SK-N-SH treated with all-trans-retinoic acid at 6 μM for 48 hours (cell line): Measurements from ENCODE around the gene ARPC1A.

ENCODE experiments used
- ARNTL ChIP-seq: fragments of 450-650 bp; formaldehyde crosslinking; IDR thresholded peaks from 2 replicates; pipeline ENCODE4 v1.5.0; 2020; ENCODE audit warnings: low read depth, mild to moderate bottlenecking, moderate library complexity, borderline replicate concordance
- CSDC2 ChIP-seq: fragments of 250-450 bp; sonication (Bioruptor Pico); IDR thresholded peaks from 2 replicates; pipeline ENCODE4 v1.5.0; 2020; ENCODE audit warnings: mild to moderate bottlenecking, moderate library complexity
- ISL1 ChIP-seq: fragments of 250-450 bp; sonication (Bioruptor Pico); IDR thresholded peaks from 2 replicates; pipeline ENCODE4 v2.1.2; 2022; ENCODE audit warnings: mild to moderate bottlenecking, moderate library complexity
- RARB ChIP-seq: fragments of 250-450 bp; sonication (Bioruptor Pico); IDR thresholded peaks from 2 replicates; pipeline ENCODE4 v1.8.0; 2021; ENCODE audit warnings: mild to moderate bottlenecking, moderate library complexity
- SNAI2 ChIP-seq: fragments of 250-450 bp; sonication (Bioruptor Pico); IDR thresholded peaks from 2 replicates; pipeline ENCODE4 v1.5.0; 2020; ENCODE audit warnings: mild to moderate bottlenecking, moderate library complexity
- TCF4 ChIP-seq: fragments of 250-450 bp; sonication (Bioruptor Pico); IDR thresholded peaks from 2 replicates; pipeline ENCODE4 v1.8.0; 2021; ENCODE audit warnings: mild to moderate bottlenecking, moderate library complexity, borderline replicate concordance
- ZC3H10 ChIP-seq: fragments of 250-450 bp; sonication (Bioruptor Pico); IDR thresholded peaks from 2 replicates; pipeline ENCODE4 v1.5.1; 2021; ENCODE audit warnings: mild to moderate bottlenecking, moderate library complexity
- ZFP30 ChIP-seq: fragments of 450-650 bp; formaldehyde crosslinking; IDR thresholded peaks from 2 replicates; pipeline ENCODE4 v1.5.0; 2022; ENCODE audit warnings: mild to moderate bottlenecking, moderate library complexity
- ZNF70 ChIP-seq: fragments of 450-650 bp; formaldehyde crosslinking; IDR thresholded peaks from 2 replicates; pipeline ENCODE4 v1.5.0; 2020; ENCODE audit warnings: mild to moderate bottlenecking, moderate library complexity
- TF ChIP-seq, protein P1 (sequence below): fragments of 250-450 bp; sonication (Bioruptor Pico); IDR thresholded peaks from 2 replicates; pipeline ENCODE4 v1.5.1; 2020; ENCODE audit warnings: low read depth, mild to moderate bottlenecking, moderate library complexity
- TF ChIP-seq, protein P2 (sequence below): fragments of 250-450 bp; sonication (Bioruptor Pico); IDR thresholded peaks from 2 replicates; pipeline ENCODE4 v1.8.0; 2020; ENCODE audit warnings: mild to moderate bottlenecking, moderate library complexity, borderline replicate concordance

DNA sequence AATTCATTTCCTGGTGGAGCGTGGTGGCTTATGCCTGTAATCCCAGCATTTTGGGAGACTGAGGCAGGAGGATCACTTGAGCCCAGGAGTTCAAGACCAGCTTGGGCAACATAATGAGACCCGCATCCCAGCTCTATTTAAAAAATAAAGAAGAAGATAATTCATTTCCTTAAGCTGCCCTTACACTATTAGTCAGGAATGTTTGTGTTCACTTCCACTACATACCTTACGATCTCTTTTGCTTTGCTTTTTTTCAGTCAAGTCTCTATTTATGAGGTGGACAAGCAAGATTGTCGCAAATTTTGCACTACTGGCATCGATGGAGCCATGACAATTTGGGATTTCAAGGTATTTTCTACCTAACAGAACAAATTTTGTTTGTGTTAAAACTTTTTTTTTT is 37.6 kb downstream of the ARPC1A start:
- TF ChIP-seq RARB (CRISPR knock-in tag) (no peak), TCF4 (no peak), ISL1 (no peak), ZNF70 (CRISPR knock-in tag) (no peak), ARNTL (no peak), ZC3H10 (CRISPR knock-in tag) (no peak), ZFP30 (CRISPR knock-in tag) (no peak), SNAI2 (CRISPR knock-in tag) (no peak), CSDC2 (CRISPR knock-in tag) (no peak)
- TF ChIP-seq, protein P1, sequence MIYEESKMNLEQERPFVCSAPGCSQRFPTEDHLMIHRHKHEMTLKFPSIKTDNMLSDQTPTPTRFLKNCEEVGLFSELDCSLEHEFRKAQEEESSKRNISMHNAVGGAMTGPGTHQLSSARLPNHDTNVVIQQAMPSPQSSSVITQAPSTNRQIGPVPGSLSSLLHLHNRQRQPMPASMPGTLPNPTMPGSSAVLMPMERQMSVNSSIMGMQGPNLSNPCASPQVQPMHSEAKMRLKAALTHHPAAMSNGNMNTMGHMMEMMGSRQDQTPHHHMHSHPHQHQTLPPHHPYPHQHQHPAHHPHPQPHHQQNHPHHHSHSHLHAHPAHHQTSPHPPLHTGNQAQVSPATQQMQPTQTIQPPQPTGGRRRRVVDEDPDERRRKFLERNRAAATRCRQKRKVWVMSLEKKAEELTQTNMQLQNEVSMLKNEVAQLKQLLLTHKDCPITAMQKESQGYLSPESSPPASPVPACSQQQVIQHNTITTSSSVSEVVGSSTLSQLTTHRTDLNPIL = no peak
- TF ChIP-seq, protein P2, sequence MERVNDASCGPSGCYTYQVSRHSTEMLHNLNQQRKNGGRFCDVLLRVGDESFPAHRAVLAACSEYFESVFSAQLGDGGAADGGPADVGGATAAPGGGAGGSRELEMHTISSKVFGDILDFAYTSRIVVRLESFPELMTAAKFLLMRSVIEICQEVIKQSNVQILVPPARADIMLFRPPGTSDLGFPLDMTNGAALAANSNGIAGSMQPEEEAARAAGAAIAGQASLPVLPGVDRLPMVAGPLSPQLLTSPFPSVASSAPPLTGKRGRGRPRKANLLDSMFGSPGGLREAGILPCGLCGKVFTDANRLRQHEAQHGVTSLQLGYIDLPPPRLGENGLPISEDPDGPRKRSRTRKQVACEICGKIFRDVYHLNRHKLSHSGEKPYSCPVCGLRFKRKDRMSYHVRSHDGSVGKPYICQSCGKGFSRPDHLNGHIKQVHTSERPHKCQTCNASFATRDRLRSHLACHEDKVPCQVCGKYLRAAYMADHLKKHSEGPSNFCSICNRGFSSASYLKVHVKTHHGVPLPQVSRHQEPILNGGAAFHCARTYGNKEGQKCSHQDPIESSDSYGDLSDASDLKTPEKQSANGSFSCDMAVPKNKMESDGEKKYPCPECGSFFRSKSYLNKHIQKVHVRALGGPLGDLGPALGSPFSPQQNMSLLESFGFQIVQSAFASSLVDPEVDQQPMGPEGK (CRISPR knock-in tag) = no peak
